Gastroesophageal sphincter (tissue), 4 donors: ENCODE measurements around the gene UBE2J2. TPM values are rescaled to one million over a fixed set of nuclear protein-coding genes. Genes with fewer than 3 reads are reported as not detected.

Source experiments
- ATAC-seq: fragments of 150-250 bp; one replicate; pipeline ENCODE4 v1.9.1; 2016; ENCODE audit warnings: mild to moderate bottlenecking, moderate library complexity
- H3K27ac ChIP-seq, 4 donors: fragments of 200-600 bp; sonication (generic) in 3 of 4; 1 replicate in 3 of 4; 2 replicates in 1 of 4; pipeline ENCODE4 v1.5.1; 2016 to 2019
- H3K27me3 ChIP-seq: fragments of 200-600 bp; sonication (generic); one replicate; pipeline ENCODE4 v1.5.1; 2019
- H3K36me3 ChIP-seq, 2 donors: fragments of 200-600 bp; sonication (generic); one replicate each; pipeline ENCODE4 v1.5.1; 2019; ENCODE audit warnings: control low read depth in 1 of 2
- H3K4me1 ChIP-seq, 3 donors: fragments of 200-600 bp; sonication (generic); 1 replicate in 2 of 3; 2 replicates in 1 of 3; pipeline ENCODE4 v1.5.1; 2016 to 2019; ENCODE audit warnings: control low read depth in 2 of 3
- H3K4me3 ChIP-seq, 2 donors: fragments of 200-600 bp; sonication (generic); one replicate each; pipeline ENCODE4 v1.5.1; 2019; ENCODE audit warnings: mild to moderate bottlenecking in 1 of 2, moderate library complexity in 1 of 2
- H3K9me3 ChIP-seq, 3 donors: fragments of 200-600 bp; sonication (generic); one replicate each; pipeline ENCODE4 v1.5.1; 2017 to 2019; ENCODE audit warnings: control low read depth in 2 of 3
- EP300 ChIP-seq: sonication (generic); formaldehyde crosslinking; IDR thresholded peaks from one replicate; pipeline ENCODE4 v1.6.1; 2017; ENCODE audit warnings: antibody characterized with exemption, mild to moderate bottlenecking
- POLR2A ChIP-seq, 2 donors: fragments of 450-650 bp; IDR thresholded peaks; one replicate each; pipeline ENCODE4 v1.6.1; 2017; ENCODE audit warnings: antibody characterized with exemption in 2 of 2, mild to moderate bottlenecking in 2 of 2, moderate library complexity in 1 of 2
- POLR2AphosphoS5 ChIP-seq: sonication (generic); formaldehyde crosslinking; IDR thresholded peaks from one replicate; pipeline ENCODE4 v1.6.1; 2017; ENCODE audit warnings: antibody characterized with exemption
- WGBS, 2 donors: methylation state at CpG; one replicate each; pipeline ENCODE4 v1.1.5; 2018; ENCODE audit warnings: low coverage in 1 of 2; 5-methylcytosine and 5-hydroxymethylcytosine counted together
- total RNA-seq, 4 donors: library from RNA; depleted of rRNA; stranded (reverse); fragments of >200 nt; gene quantifications; one replicate each; pipeline ENCODE4 v1.1.0, GENCODE V29; 2016
- TF ChIP-seq, protein P1 (sequence below), 4 experiments: fragments of 200-600 bp in 2 of 4; fragments of 450-650 bp in 2 of 4; sonication (generic) in 1 of 4; IDR thresholded peaks; one replicate each; pipeline ENCODE4 v1.5.1; 2017 to 2019; ENCODE audit warnings: antibody characterized with exemption in 4 of 4, mild to moderate bottlenecking in 2 of 4, moderate library complexity in 2 of 4

UBE2J2 gene
- total RNA-seq, 4 donors from 2014 or later: 28.1 to 47.0 (median 37.9) TPM

DNA sequence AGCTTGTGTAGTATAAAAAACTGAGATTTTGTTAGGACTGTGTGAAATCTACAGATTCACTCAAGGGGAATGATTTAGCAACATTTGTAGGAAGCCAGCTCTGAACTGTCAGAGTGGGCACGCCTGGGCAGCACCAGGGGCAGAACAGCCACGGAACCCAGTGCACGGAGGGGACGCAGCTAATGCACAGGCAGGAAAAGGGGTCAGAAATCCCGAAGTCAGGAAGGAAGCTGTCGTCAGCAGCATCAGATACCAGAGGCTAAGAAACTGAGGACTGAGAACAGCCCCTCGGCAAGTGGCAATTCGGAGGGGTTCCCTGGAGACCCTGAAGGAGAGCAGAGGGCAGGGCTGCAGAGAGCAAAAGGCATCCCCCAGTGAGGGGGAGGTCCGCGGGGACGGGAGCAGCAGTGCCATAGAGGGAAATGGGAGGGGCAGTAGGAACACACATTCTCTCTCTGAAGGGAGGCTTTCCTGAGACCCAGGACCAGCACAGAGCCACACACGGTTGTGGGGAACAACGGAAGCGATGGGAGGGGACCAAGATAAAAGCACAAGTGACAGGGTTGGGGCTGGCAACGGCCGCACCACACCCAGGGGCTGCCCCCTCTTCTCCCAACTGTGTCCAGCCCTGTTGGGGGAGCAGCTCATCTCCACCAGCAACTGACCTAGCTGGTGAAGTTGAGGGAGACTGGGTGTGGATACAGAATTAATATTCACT is 12.7 kb downstream of the UBE2J2 start:
- 55 to 68% methylated on average over 7 to 9 of the region's 16 CpGs for WGBS, 2 donors
- no peak for TF ChIP-seq POLR2A (IDR thresholded peaks at IDR 0.05)
- TF ChIP-seq EP300: no peak
- no peak for TF ChIP-seq POLR2AphosphoS5
- TF ChIP-seq, protein P1, sequence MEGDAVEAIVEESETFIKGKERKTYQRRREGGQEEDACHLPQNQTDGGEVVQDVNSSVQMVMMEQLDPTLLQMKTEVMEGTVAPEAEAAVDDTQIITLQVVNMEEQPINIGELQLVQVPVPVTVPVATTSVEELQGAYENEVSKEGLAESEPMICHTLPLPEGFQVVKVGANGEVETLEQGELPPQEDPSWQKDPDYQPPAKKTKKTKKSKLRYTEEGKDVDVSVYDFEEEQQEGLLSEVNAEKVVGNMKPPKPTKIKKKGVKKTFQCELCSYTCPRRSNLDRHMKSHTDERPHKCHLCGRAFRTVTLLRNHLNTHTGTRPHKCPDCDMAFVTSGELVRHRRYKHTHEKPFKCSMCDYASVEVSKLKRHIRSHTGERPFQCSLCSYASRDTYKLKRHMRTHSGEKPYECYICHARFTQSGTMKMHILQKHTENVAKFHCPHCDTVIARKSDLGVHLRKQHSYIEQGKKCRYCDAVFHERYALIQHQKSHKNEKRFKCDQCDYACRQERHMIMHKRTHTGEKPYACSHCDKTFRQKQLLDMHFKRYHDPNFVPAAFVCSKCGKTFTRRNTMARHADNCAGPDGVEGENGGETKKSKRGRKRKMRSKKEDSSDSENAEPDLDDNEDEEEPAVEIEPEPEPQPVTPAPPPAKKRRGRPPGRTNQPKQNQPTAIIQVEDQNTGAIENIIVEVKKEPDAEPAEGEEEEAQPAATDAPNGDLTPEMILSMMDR (IDR thresholded peaks at IDR 0.05): no peak
- no peaks in the 10 kb centered on the region for H3K9me3 ChIP-seq
- H3K4me3 ChIP-seq: no peak overlapping the region
- no peak for ATAC-seq
- H3K27me3 ChIP-seq: no peaks in the 10 kb centered on the region
- H3K36me3 ChIP-seq: peaks cover 0 to 97% of the 10 kb centered on the region in 2 donors
- H3K4me1 ChIP-seq: no peaks in the 10 kb centered on the region
- no peak overlapping the region for H3K27ac ChIP-seq

DNA sequence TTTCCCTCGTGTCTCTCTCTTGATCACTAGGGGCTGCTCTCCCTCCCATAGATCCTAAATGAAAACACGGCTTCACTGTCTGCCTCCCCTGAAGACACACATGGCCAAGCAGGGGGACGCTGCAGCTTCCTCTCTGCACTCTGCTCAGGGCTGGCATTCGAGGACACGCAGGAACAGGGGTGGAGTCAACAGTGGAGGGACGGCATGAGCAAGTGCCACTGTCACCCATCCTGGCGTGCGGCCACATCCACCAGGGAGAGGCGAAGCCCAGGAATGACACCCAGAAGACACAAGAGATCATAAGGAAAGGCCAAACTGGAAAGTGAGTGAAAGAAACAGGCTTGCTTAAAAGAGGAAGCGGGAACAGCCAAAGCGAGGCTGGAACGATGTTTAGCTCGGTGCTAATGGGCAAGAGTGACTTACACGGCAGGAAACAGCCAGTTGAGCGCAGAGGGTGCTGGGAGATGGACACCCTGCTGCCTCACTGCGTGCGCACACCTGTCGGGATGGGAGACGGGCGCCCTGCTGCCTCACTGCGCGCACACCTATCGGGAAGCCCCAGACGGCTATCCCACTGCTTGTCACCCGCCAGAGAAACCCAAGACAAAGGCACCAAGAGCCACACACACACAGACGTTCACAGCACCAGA is 13.6 kb downstream of the UBE2J2 start:
- Histone ChIP-seq H3K27me3 (no peaks in the 10 kb centered on the region), H3K36me3 (peaks cover 0 to 98% of the 10 kb centered on the region in 2 donors), H3K27ac (no peak overlapping the region), H3K9me3 (no peaks in the 10 kb centered on the region), H3K4me3 (no peak overlapping the region), H3K4me1 (no peaks in the 10 kb centered on the region)
- WGBS, 2 donors: 20 to 78% methylated on average over 1 to 6 of the region's 26 CpGs
- no peak for ATAC-seq
- TF ChIP-seq, protein P1 (IDR thresholded peaks at IDR 0.05): no peak
- TF ChIP-seq POLR2A (IDR thresholded peaks at IDR 0.05) (no peak), POLR2AphosphoS5 (no peak), EP300 (no peak)

DNA sequence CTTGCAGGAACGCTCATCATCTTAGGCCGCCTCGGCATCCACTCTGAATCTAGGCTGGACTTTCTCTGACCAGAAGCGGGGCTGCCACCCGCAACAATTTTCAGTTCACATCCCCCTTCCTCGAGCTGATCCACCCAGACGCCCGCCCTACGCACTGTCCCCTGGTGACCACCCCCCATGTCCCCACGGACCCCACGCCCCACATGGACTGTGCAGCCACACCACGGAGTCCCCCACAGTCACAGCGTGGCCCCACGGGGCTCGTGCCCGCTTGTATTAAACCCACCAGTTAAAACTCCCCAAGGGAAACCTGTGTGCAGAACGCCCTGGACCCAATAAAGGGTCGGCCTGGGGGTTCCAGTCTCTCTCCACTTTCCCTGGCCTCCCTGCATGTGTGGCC is 14.1 kb downstream of the UBE2J2 start:
- Histone ChIP-seq H3K9me3 (no peaks in the 10 kb centered on the region), H3K36me3 (peaks cover 0 to 98% of the 10 kb centered on the region in 2 donors)

DNA sequence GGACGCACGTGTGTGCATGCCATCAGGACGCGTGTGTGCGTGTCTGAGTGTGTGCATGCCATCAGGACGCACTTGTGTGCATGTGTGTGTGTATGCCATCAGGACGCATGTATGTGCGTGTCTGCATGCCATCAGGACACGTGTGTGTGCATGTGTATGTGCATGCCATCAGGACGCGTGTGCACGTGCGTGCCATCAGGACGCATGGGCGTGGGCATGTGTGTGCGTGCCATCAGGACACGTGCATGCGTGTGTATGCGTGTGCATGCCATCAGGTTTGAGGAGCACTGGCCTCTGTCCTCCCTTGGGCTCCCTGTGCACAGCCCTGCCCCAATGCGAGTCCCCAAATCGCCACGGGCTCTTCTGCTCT is 14.6 kb downstream of the UBE2J2 start:
- ATAC-seq: no peak
- no peak overlapping the region for H3K4me3 ChIP-seq

More for the DNA sequence above, 14.1 kb downstream of the UBE2J2 start:
- ATAC-seq: no peak
- no peak for TF ChIP-seq POLR2AphosphoS5
- no peak for TF ChIP-seq POLR2A (IDR thresholded peaks at IDR 0.05)
- WGBS, 2 donors: 100% methylated on average over 2 of the region's 18 CpGs; no CpG with 5 or more reads in 1 of the 2 donors
- Histone ChIP-seq H3K4me3 (no peak overlapping the region), H3K27me3 (no peaks in the 10 kb centered on the region), H3K27ac (no peak overlapping the region), H3K4me1 (no peaks in the 10 kb centered on the region)

More for the DNA sequence above, 14.6 kb downstream of the UBE2J2 start:
- WGBS, 2 donors: 98 to 100% methylated on average over 1 to 8 of the region's 22 CpGs
- TF ChIP-seq POLR2AphosphoS5: no peak
- TF ChIP-seq EP300: no peak
- no peak for TF ChIP-seq POLR2A (IDR thresholded peaks at IDR 0.05)
- TF ChIP-seq, protein P1 (IDR thresholded peaks at IDR 0.05): no peak
- no peaks in the 10 kb centered on the region for H3K4me1 ChIP-seq
- H3K9me3 ChIP-seq: no peaks in the 10 kb centered on the region
- peaks cover 0 to 98% of the 10 kb centered on the region in 2 donors for H3K36me3 ChIP-seq
- no peak overlapping the region for H3K27ac ChIP-seq
- H3K27me3 ChIP-seq: no peaks in the 10 kb centered on the region
